Measurements from ENCODE around the gene GDF10. TPM values are rescaled to one million over a fixed set of nuclear protein-coding genes. Genes with fewer than 3 reads are reported as not detected.

Gene GDF10
- polyA plus RNA-seq, 1 donor from 2014 or later, result 0.66 TPM

DNA sequence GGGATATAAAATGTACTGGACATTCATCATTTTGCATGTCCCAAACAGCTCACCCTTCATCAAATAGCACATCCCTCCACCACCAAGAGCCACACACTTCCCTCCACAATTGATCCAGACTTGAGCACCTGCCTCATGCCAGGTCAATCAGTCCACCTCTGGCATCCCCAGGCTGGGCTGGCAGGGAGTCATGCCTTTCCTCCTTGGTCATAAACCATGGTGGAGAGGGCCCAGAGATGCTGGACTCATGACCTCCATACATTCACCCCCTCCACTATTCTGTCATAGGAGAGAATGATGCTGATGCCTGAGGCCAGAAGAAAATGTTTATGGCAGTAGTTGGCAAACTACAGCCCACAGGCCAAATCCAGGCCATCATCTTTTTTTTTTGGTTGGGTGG, 16.1 kb upstream of the GDF10 start:
- no peaks in the 10 kb centered on the region for H3K79me2 ChIP-seq (replicated peaks; ENCODE audit: insufficient read depth, low read length)
- no peaks in the 10 kb centered on the region for H3K9me3 ChIP-seq (ENCODE audit: low read length)
- no peaks in the 10 kb centered on the region for H3K36me3 ChIP-seq (ENCODE audit: insufficient read depth, low read length)
- H3K27ac ChIP-seq (ENCODE audit: low read length), result no peak overlapping the region
- no peaks in the 10 kb centered on the region for H3K27me3 ChIP-seq (ENCODE audit: insufficient read depth, low read depth, low read length)
- no peak overlapping the region for H3K4me2 ChIP-seq (ENCODE audit: low read length)
- H2AFZ ChIP-seq (ENCODE audit: low read depth, low read length), result no peak overlapping the region
- H3F3A ChIP-seq (ENCODE audit: insufficient read depth, low read length, poor library complexity, severe bottlenecking), result no peaks in the 10 kb centered on the region
- H3K9me2 ChIP-seq (ENCODE audit: insufficient read depth, low read length), result no peaks in the 10 kb centered on the region
- TF ChIP-seq, protein P1, sequence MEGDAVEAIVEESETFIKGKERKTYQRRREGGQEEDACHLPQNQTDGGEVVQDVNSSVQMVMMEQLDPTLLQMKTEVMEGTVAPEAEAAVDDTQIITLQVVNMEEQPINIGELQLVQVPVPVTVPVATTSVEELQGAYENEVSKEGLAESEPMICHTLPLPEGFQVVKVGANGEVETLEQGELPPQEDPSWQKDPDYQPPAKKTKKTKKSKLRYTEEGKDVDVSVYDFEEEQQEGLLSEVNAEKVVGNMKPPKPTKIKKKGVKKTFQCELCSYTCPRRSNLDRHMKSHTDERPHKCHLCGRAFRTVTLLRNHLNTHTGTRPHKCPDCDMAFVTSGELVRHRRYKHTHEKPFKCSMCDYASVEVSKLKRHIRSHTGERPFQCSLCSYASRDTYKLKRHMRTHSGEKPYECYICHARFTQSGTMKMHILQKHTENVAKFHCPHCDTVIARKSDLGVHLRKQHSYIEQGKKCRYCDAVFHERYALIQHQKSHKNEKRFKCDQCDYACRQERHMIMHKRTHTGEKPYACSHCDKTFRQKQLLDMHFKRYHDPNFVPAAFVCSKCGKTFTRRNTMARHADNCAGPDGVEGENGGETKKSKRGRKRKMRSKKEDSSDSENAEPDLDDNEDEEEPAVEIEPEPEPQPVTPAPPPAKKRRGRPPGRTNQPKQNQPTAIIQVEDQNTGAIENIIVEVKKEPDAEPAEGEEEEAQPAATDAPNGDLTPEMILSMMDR (IDR thresholded peaks at IDR 0.05; ENCODE audit: poor library complexity, severe bottlenecking), result no peak
- TF ChIP-seq RAD21 (conservative IDR thresholded peaks at IDR 0.05) (no peak), SMC3 (conservative IDR thresholded peaks at IDR 0.05; ENCODE audit: poor library complexity) (no peak), TAF1 (IDR thresholded peaks at IDR 0.05; ENCODE audit: low read depth) (no peak), EZH2 (IDR thresholded peaks at IDR 0.05; ENCODE audit: borderline replicate concordance, insufficient read depth, low read length, poor library complexity, severe bottlenecking) (no peak), POLR2AphosphoS5 (IDR thresholded peaks at IDR 0.05) (no peak)
- no peaks in the 10 kb centered on the region for H4K20me1 ChIP-seq (ENCODE audit: insufficient read depth)
- no peak overlapping the region for H3K4me3 ChIP-seq (ENCODE audit: low read length)
- no peak overlapping the region for H3K9ac ChIP-seq (ENCODE audit: low read length)

DNA sequence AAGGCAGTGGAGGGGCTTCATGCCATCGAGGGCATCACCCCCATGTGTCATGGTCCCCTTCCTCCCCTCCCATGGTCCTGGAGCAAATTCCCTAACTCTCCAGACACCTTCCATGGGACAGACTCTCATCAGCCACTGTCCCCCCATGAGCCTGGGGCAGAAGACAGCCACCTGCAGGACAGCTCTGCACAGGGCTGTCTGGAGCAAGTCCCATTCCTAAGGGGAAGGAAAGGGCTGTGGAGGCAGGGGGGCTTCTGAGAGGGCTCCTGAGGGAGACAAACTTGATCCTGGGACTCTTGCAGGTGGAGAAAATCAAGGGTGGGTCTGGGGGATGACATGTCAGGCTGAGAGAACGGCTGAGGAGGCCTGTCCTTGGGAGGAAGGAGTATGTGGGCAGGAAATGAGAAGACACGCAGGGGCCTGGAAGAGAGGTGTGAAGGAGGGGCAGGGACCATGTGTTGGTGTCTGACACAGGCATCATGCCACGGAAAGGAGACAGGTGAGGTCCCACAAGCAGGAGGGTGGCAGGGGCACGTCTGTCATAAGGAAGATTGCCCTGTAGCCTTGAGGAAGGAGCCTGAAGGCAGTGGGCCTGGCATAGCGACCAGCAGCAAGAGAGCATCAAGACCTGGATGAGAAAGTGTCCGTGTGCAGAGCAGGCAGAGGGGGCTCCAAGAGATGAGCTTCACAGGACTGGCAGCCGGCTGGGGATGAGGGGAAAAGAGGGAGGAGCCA, 14.4 kb upstream of the GDF10 start:
- no peak overlapping the region for H3K4me2 ChIP-seq (ENCODE audit: low read length)
- H3K9me2 ChIP-seq (ENCODE audit: insufficient read depth, low read length), result no peaks in the 10 kb centered on the region
- no peak overlapping the region for H3K4me3 ChIP-seq (ENCODE audit: low read length)
- TF ChIP-seq, protein P2, sequence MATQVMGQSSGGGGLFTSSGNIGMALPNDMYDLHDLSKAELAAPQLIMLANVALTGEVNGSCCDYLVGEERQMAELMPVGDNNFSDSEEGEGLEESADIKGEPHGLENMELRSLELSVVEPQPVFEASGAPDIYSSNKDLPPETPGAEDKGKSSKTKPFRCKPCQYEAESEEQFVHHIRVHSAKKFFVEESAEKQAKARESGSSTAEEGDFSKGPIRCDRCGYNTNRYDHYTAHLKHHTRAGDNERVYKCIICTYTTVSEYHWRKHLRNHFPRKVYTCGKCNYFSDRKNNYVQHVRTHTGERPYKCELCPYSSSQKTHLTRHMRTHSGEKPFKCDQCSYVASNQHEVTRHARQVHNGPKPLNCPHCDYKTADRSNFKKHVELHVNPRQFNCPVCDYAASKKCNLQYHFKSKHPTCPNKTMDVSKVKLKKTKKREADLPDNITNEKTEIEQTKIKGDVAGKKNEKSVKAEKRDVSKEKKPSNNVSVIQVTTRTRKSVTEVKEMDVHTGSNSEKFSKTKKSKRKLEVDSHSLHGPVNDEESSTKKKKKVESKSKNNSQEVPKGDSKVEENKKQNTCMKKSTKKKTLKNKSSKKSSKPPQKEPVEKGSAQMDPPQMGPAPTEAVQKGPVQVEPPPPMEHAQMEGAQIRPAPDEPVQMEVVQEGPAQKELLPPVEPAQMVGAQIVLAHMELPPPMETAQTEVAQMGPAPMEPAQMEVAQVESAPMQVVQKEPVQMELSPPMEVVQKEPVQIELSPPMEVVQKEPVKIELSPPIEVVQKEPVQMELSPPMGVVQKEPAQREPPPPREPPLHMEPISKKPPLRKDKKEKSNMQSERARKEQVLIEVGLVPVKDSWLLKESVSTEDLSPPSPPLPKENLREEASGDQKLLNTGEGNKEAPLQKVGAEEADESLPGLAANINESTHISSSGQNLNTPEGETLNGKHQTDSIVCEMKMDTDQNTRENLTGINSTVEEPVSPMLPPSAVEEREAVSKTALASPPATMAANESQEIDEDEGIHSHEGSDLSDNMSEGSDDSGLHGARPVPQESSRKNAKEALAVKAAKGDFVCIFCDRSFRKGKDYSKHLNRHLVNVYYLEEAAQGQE (IDR thresholded peaks at IDR 0.05; ENCODE audit: borderline replicate concordance), result no peak
- no peak for TF ChIP-seq POLR2AphosphoS5 (IDR thresholded peaks at IDR 0.05)
- no peak for TF ChIP-seq SMC3 (conservative IDR thresholded peaks at IDR 0.05; ENCODE audit: poor library complexity)
- TF ChIP-seq MXI1 (conservative IDR thresholded peaks at IDR 0.05; ENCODE audit: poor library complexity, severe bottlenecking), result no peak
- TF ChIP-seq EZH2 (IDR thresholded peaks at IDR 0.05; ENCODE audit: borderline replicate concordance, insufficient read depth, low read length, poor library complexity, severe bottlenecking), result no peak
- no peak for TF ChIP-seq TAF1 (IDR thresholded peaks at IDR 0.05; ENCODE audit: low read depth)
- TF ChIP-seq, protein P1 (IDR thresholded peaks at IDR 0.05; ENCODE audit: poor library complexity, severe bottlenecking), result no peak
- TF ChIP-seq RAD21 (conservative IDR thresholded peaks at IDR 0.05), result no peak
- TF ChIP-seq EP300 (conservative IDR thresholded peaks at IDR 0.05; ENCODE audit: poor library complexity, severe bottlenecking), result no peak
- no peak overlapping the region for H3K9ac ChIP-seq (ENCODE audit: low read length)
- no peaks in the 10 kb centered on the region for H3K9me3 ChIP-seq (ENCODE audit: low read length)
- no peaks in the 10 kb centered on the region for H4K20me1 ChIP-seq (ENCODE audit: insufficient read depth)
- H3K36me3 ChIP-seq (ENCODE audit: insufficient read depth, low read length), result no peaks in the 10 kb centered on the region
- H3K27ac ChIP-seq (ENCODE audit: low read length), result no peak overlapping the region
- H3K79me2 ChIP-seq (replicated peaks; ENCODE audit: insufficient read depth, low read length), result no peaks in the 10 kb centered on the region
- no peaks in the 10 kb centered on the region for H3F3A ChIP-seq (ENCODE audit: insufficient read depth, low read length, poor library complexity, severe bottlenecking)
- H2AFZ ChIP-seq (ENCODE audit: low read depth, low read length), result no peak overlapping the region
- H3K27me3 ChIP-seq (ENCODE audit: insufficient read depth, low read depth, low read length), result no peaks in the 10 kb centered on the region

Data from neural cell (in vitro differentiated cells).